OCI-LY7 (cell line): ENCODE results near the gene RNGTT. TPM values are rescaled to one million over a fixed set of nuclear protein-coding genes. Genes with fewer than 3 reads are reported as not detected.

Experiments
- BruUV-seq: library from RNA; stranded (reverse); fragments of 400-500 nt; replicated peaks from 2 replicates; lab custom pipeline; 2021; lab: Mats Ljungman, UMichigan
- CTCF ChIA-PET: fragments of 300-600 bp; sonication (Branson Sonifier 250); formaldehyde crosslinking; loops from one replicate; lab custom pipeline; 2022; ENCODE audit warnings: antibody characterized with exemption; ENCODE audit not compliant: unreplicated experiment; lab: Charles Lee
- POLR2A ChIA-PET: fragments of 300-600 bp; sonication (Branson Sonifier 250); formaldehyde crosslinking; loops from one replicate; lab custom pipeline; 2022; ENCODE audit warnings: antibody characterized with exemption; lab: Charles Lee
- DNase-seq: peaks from one replicate; pipeline ENCODE4 v3.0.0-alpha.2; 2015; ENCODE audit warnings: low spot score
- H2AFZ ChIP-seq: fragments of 200-600 bp; sonication (generic), shearing (Covaris generic); 2 replicates; pipeline ENCODE4 v1.6.1; 2014; ENCODE audit warnings: mild to moderate bottlenecking, antibody characterized with exemption, low read length, moderate library complexity
- H3K27ac ChIP-seq: fragments of 200-600 bp; sonication (generic); 2 replicates; pipeline ENCODE4 v1.5.1; 2014; ENCODE audit warnings: mixed run types, low read depth, mild to moderate bottlenecking, moderate library complexity, low read length, inconsistent platforms; ENCODE audit not compliant: poor library complexity, severe bottlenecking
- H3K36me3 ChIP-seq: fragments of 200-600 bp; sonication (generic); 2 replicates; pipeline ENCODE4 v1.6.1; 2014; ENCODE audit warnings: mild to moderate bottlenecking, antibody characterized with exemption, low read length, moderate library complexity, mixed read lengths; ENCODE audit not compliant: insufficient read depth
- H3K4me1 ChIP-seq: fragments of 200-600 bp; sonication (generic); 2 replicates; pipeline ENCODE4 v1.5.1; 2014; ENCODE audit warnings: mild to moderate bottlenecking, low read length; ENCODE audit not compliant: insufficient read depth, poor library complexity, severe bottlenecking
- H3K4me2 ChIP-seq: fragments of 200-600 bp; sonication (generic); 2 replicates; pipeline ENCODE4 v1.6.1; 2014; ENCODE audit warnings: mild to moderate bottlenecking, low read length
- H3K4me3 ChIP-seq: fragments of 200-600 bp; sonication (generic); 2 replicates; pipeline ENCODE4 v1.5.1; 2014; ENCODE audit warnings: mild to moderate bottlenecking, low read depth, low read length; ENCODE audit not compliant: poor library complexity, severe bottlenecking
- H3K79me2 ChIP-seq: fragments of 200-600 bp; sonication (generic); 2 replicates; pipeline ENCODE4 v1.6.1; 2016; ENCODE audit warnings: low read depth, mild to moderate bottlenecking, low read length, moderate library complexity, mixed read lengths; ENCODE audit not compliant: insufficient read depth
- H3K9me2 ChIP-seq: fragments of 200-600 bp; sonication (generic); 2 replicates; pipeline ENCODE4 v1.6.1; 2016; ENCODE audit warnings: mild to moderate bottlenecking, low read length, mixed read lengths; ENCODE audit not compliant: insufficient read depth
- H3K9me3 ChIP-seq: fragments of 200-600 bp; sonication (generic); 2 replicates; pipeline ENCODE4 v1.6.1; 2014; ENCODE audit warnings: mild to moderate bottlenecking, mixed run types, low read length, mixed read lengths
- H4K20me1 ChIP-seq: fragments of 200-600 bp; sonication (generic); 2 replicates; pipeline ENCODE4 v1.6.1; 2014; ENCODE audit warnings: mild to moderate bottlenecking, antibody characterized with exemption, low read length, moderate library complexity, mixed read lengths; ENCODE audit not compliant: insufficient read depth
- CTCF ChIP-seq: fragments of 200-600 bp; sonication (generic); conservative IDR thresholded peaks from 2 replicates; pipeline ENCODE4 v1.5.1; 2014; ENCODE audit warnings: mild to moderate bottlenecking, antibody characterized with exemption, low read length, moderate library complexity, mixed read lengths
- EZH2phosphoT487 ChIP-seq: fragments of 200-600 bp; sonication (generic); IDR thresholded peaks from 2 replicates; pipeline ENCODE4 v1.6.1; 2018; ENCODE audit warnings: low read depth, borderline replicate concordance, mild to moderate bottlenecking, mixed run types, antibody characterized with exemption, low read length, moderate library complexity, mixed read lengths
- intact Hi-C: fragments of 100-400 bp; cut with micrococcal nuclease; formaldehyde crosslinking; loops from one replicate; pipeline ENCODE4 v1.10.0; 2022; ENCODE audit not compliant: unreplicated experiment
- total RNA-seq, 2 experiments: library from RNA; depleted of rRNA in 1 of 2; stranded (reverse); fragments of >200 nt in 1 of 2; shearing (Covaris generic) in 1 of 2; gene quantifications; 2 replicates each; pipeline ENCODE4 v1.2.3, GENCODE V29; 2014 to 2022

RNGTT gene
- total RNA-seq, 2 experiments from 2014 or later, result 38.2 to 41.7 TPM

- H3K9me3 ChIP-seq, result no peaks in the 10 kb centered on the region; the same call in 1 of the 2 replicates
- ChIA-PET POLR2A (interaction anchor here (0.7 kb wide), 1 partner anchor 23 kb away, joined by 3 read pairs; no protein-coding TSS in a partner anchor), CTCF (no interaction called here)
- intact Hi-C loops, result no loop called here
- peaks cover 4% of the 10 kb centered on the region; the same call in 1 of the 2 replicates for H3K36me3 ChIP-seq
- no TSS peak for BruUV-seq
- no peaks in the 10 kb centered on the region for H3K79me2 ChIP-seq
- no peaks in the 10 kb centered on the region for H4K20me1 ChIP-seq
- no peaks in the 10 kb centered on the region for H3K9me2 ChIP-seq
- DNase-seq, result no peak
- 0 out of 2 replicates have a peak overlapping the region, but pooled peaks have one; percentile 18 for H3K4me2 ChIP-seq
- TF ChIP-seq EZH2phosphoT487, result no peak
- no peak for TF ChIP-seq CTCF
- H2AFZ ChIP-seq, result no peak overlapping the region
- H3K4me3 ChIP-seq, result no peak overlapping the region
- H3K27ac ChIP-seq, result no peak overlapping the region
- H3K4me1 ChIP-seq, result peaks cover 11% of the 10 kb centered on the region
Measured at GRCh38 chr6:88704980-88705379, 258.4 kb downstream of the RNGTT start.

- TF ChIP-seq CTCF (no peak), EZH2phosphoT487 (no peak)
- no peak for DNase-seq
Measured at GRCh38 chr6:88702956-88703556, 260.4 kb downstream of the RNGTT start.

GRCh38 chr6:88698661-88699060 is 264.8 kb downstream of the RNGTT start:
- Histone ChIP-seq H3K27ac (no peak overlapping the region), H3K36me3 (peaks cover 5% of the 10 kb centered on the region; the same call in 1 of the 2 replicates), H3K79me2 (no peaks in the 10 kb centered on the region), H3K9me2 (peaks cover 3% of the 10 kb centered on the region; the same call in 1 of the 2 replicates), H4K20me1 (no peaks in the 10 kb centered on the region), H2AFZ (no peak overlapping the region), H3K4me2 (no peak overlapping the region), H3K9me3 (peaks cover 17% of the 10 kb centered on the region), H3K4me1 (no peaks in the 10 kb centered on the region), H3K4me3 (no peak overlapping the region)
- no TSS peak for BruUV-seq
- DNase-seq, result no peak
- TF ChIP-seq EZH2phosphoT487, result no peak
- TF ChIP-seq CTCF, result no peak
- intact Hi-C loops, result no loop called here
- POLR2A ChIA-PET, result interaction anchor here (0.8 to 1.1 kb wide), 3 partner anchors 8 to 53 kb away, joined by 3 to 4 read pairs (median 4); no protein-coding TSS in a partner anchor
- CTCF ChIA-PET, result no interaction called here

More at GRCh38 chr6:88702956-88703556, 260.4 kb downstream of the RNGTT start:
- POLR2A ChIA-PET, result interaction anchor here (0.6 kb wide), 1 partner anchor 98 kb away, joined by 3 read pairs; no protein-coding TSS in a partner anchor
- H3K4me3 ChIP-seq, result no peak overlapping the region
- H3K9me3 ChIP-seq, result no peaks in the 10 kb centered on the region; the same call in 1 of the 2 replicates
- peaks cover 4% of the 10 kb centered on the region; the same call in 1 of the 2 replicates for H3K36me3 ChIP-seq
- peaks cover 11% of the 10 kb centered on the region for H3K4me1 ChIP-seq
- no peak overlapping the region for H3K4me2 ChIP-seq
- CTCF ChIA-PET, result no interaction called here
- H3K27ac ChIP-seq, result no peak overlapping the region
- H3K79me2 ChIP-seq, result no peaks in the 10 kb centered on the region
- intact Hi-C loops, result no loop called here
- H4K20me1 ChIP-seq, result no peaks in the 10 kb centered on the region
- H2AFZ ChIP-seq, result no peak overlapping the region
- BruUV-seq, result no TSS peak
- no peaks in the 10 kb centered on the region for H3K9me2 ChIP-seq
